ENCODE data around the gene LMOD3.

The LMOD3 gene

DNA sequence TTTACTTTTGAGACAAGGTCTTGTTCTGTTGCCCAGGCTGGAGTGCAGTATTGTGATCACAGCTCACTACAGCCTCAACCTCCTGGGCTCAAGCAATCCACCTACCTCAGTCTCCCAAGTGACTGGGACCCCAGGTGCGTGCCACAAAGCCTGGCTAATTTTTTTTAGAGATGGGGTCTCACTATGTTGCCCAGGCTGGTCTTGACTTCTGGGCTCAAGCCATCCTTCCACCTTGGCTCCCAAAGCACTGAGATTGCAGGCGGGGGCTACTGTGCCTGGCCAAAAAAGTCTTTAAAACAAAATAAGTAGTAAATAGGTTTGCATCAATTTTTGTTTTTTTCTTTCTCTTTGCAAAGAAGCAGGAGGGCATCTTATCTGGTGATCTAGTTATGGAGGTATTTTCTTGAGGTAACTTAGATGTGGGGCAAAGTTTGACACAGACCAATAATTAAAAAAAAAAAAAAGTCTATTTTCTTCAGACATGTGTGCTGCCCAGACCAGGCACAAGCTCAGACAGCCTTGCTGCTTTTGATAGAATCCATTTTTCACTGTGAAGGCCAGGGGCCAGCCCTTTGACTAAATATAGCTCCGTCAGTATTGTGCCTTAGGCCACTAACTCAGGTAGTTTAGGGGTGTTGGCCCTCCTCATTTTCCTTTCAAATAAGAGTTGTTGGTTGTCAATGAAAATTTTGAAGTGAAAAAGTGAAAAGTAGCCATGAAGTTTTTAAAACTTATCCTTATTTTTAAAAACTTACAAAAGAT lies 35.2 kb downstream of the LMOD3 start:
- no peak for DNase-seq
- H3K4me1 ChIP-seq (ENCODE audit: control insufficient read depth, insufficient read depth, low read length, poor library complexity, severe bottlenecking): peaks cover 66% of the 10 kb centered on the region
- no peaks in the 10 kb centered on the region for H3K9me3 ChIP-seq (ENCODE audit: control insufficient read depth, low read length)
- H3K27ac ChIP-seq (ENCODE audit: insufficient read depth, low read length, poor library complexity, severe bottlenecking): peak overlapping the region; percentile 89
- H3K4me3 ChIP-seq (ENCODE audit: insufficient read depth, low read depth, low read length, poor library complexity, severe bottlenecking): peak overlapping the region; percentile 89
- H3K36me3 ChIP-seq (ENCODE audit: control insufficient read depth, insufficient read depth, low read length): peaks cover 7% of the 10 kb centered on the region
- H3K27me3 ChIP-seq (replicated peaks; ENCODE audit: control insufficient read depth, insufficient read depth, low read length, poor library complexity, severe bottlenecking): no peaks in the 10 kb centered on the region

- peak; percentile 48 to 50 (median 48) for DNase-seq
- H3K27me3 ChIP-seq (replicated peaks; ENCODE audit: control insufficient read depth, insufficient read depth, low read length, poor library complexity, severe bottlenecking): no peaks in the 10 kb centered on the region
- H3K36me3 ChIP-seq (ENCODE audit: control insufficient read depth, insufficient read depth, low read length): peaks cover 7% of the 10 kb centered on the region
- no peaks in the 10 kb centered on the region for H3K9me3 ChIP-seq (ENCODE audit: control insufficient read depth, low read length)
- peaks cover 66% of the 10 kb centered on the region for H3K4me1 ChIP-seq (ENCODE audit: control insufficient read depth, insufficient read depth, low read length, poor library complexity, severe bottlenecking)
- peak overlapping the region; percentile 89 for H3K27ac ChIP-seq (ENCODE audit: insufficient read depth, low read length, poor library complexity, severe bottlenecking)
- H3K4me3 ChIP-seq (ENCODE audit: insufficient read depth, low read depth, low read length, poor library complexity, severe bottlenecking): peak overlapping the region; percentile 89
Observed at GRCh38 chr3:69085833-69086722, 36.3 kb downstream of the LMOD3 start.

DNA sequence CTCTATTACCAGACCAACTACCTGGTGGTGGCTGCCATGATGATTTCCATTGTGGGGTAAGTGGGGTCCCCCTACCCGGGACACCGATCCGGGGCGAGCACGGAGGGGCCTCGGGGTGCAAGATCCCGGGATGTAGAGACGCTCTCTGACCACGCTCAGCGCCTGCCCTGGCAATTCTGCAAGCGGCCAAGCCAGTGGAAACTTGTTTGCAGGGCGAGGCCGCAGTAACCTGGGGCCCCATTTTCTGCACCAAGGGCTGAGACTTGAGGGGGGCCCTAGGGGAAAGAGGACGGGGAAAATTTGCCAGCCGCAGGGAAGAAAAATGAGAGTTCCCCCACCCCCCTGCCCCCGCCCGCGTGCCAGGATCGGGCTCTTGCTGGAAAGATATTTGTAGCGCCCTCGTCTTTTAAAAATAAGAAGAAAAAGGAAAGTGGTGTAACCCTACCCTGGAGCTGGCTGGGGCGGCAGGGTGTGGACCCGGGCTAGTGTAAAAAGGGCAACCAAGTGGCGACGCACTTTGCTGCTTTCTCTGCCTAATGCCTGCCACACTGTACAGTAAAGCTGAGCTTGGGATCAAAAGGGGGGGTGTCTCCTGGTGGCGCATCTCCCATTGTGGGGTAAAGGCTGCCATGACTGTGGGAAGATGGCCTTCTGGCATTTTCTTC lies 37.1 kb downstream of the LMOD3 start:
- DNase-seq: no peak
- Histone ChIP-seq H3K4me3 (ENCODE audit: insufficient read depth, low read depth, low read length, poor library complexity, severe bottlenecking) (peak overlapping the region; percentile 89), H3K27me3 (replicated peaks; ENCODE audit: control insufficient read depth, insufficient read depth, low read length, poor library complexity, severe bottlenecking) (no peaks in the 10 kb centered on the region), H3K36me3 (ENCODE audit: control insufficient read depth, insufficient read depth, low read length) (peaks cover 7% of the 10 kb centered on the region), H3K27ac (ENCODE audit: insufficient read depth, low read length, poor library complexity, severe bottlenecking) (peak overlapping the region; percentile 89), H3K4me1 (ENCODE audit: control insufficient read depth, insufficient read depth, low read length, poor library complexity, severe bottlenecking) (peaks cover 59% of the 10 kb centered on the region), H3K9me3 (ENCODE audit: control insufficient read depth, low read length) (no peaks in the 10 kb centered on the region)

DNA sequence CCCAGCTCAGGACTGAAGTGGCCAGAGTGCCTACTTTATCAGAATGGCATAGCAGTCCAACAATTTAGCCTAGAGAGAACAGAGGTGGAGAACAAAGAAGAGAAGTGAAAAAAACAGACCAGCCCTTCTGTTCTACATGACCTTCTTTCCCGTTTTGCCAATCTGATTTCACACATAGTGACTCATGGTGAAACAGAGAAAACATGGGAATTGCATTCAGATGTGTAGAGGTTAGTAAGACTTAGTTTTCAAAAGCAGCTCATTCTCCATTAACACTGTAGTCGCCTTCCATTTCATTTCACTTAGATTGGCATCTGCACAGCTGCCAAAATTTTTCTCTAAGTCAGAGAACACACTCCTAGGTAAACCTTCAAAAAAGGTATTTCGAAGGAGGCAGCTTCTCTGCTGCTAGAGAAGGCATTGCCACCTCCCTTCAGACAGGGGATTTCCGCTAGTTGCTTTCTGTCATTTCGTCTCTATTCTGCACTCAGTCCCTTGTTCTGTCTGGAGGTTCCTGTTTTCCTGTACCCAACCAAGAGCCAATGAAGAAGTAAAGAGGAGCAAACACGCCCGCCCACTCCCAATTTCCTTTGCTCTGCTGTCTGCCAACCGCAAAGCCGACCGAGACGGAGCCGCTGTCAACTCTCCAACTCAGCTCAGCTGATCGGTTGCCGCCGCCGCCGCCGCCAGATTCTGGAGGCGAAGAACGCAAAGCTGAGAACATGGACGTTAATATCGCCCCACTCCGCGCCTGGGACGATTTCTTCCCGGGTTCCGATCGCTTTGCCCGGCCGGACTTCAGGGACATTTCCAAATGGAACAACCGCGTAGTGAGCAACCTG lies 37.8 kb downstream of the LMOD3 start, which contains the start of gene ARL6IP5:
Gene ARL6IP5, plus strand, starts transcription at position 612 of the 842 bp plus-strand sequence. Its CDS starts 111 bp downstream, at position 723.
- Histone ChIP-seq H3K4me3 (ENCODE audit: insufficient read depth, low read depth, low read length, poor library complexity, severe bottlenecking) (peak within 1 kb of the TSS; percentile 89), H3K36me3 (ENCODE audit: control insufficient read depth, insufficient read depth, low read length) (no peaks in the 10 kb centered on the region), H3K27ac (ENCODE audit: insufficient read depth, low read length, poor library complexity, severe bottlenecking) (peak within 1 kb of the TSS; percentile 89), H3K27me3 (replicated peaks; ENCODE audit: control insufficient read depth, insufficient read depth, low read length, poor library complexity, severe bottlenecking) (no peaks in the 10 kb centered on the region), H3K4me1 (ENCODE audit: control insufficient read depth, insufficient read depth, low read length, poor library complexity, severe bottlenecking) (peaks cover 52% of the 10 kb centered on the region), H3K9me3 (ENCODE audit: control insufficient read depth, low read length) (no peaks in the 10 kb centered on the region)
- DNase-seq: peak; percentile 84 to 87 (median 87)

- no peak overlapping the region for H3K4me3 ChIP-seq (ENCODE audit: insufficient read depth, low read depth, low read length, poor library complexity, severe bottlenecking)
Observed at GRCh38 chr3:69082805-69083204, 39.6 kb downstream of the LMOD3 start.

GRCh38 chr3:69082361-69082760 lies 40.0 kb downstream of the LMOD3 start:
- no peaks in the 10 kb centered on the region for H3K9me3 ChIP-seq (ENCODE audit: control insufficient read depth, low read length)
- H3K36me3 ChIP-seq (ENCODE audit: control insufficient read depth, insufficient read depth, low read length): no peaks in the 10 kb centered on the region
- no peak for DNase-seq
- H3K4me1 ChIP-seq (ENCODE audit: control insufficient read depth, insufficient read depth, low read length, poor library complexity, severe bottlenecking): peaks cover 36% of the 10 kb centered on the region
- H3K27ac ChIP-seq (ENCODE audit: insufficient read depth, low read length, poor library complexity, severe bottlenecking): peak overlapping the region; percentile 89
- peak overlapping the region; percentile 6 for H3K4me3 ChIP-seq (ENCODE audit: insufficient read depth, low read depth, low read length, poor library complexity, severe bottlenecking)
- no peaks in the 10 kb centered on the region for H3K27me3 ChIP-seq (replicated peaks; ENCODE audit: control insufficient read depth, insufficient read depth, low read length, poor library complexity, severe bottlenecking)

More at GRCh38 chr3:69082805-69083204, 39.6 kb downstream of the LMOD3 start:
- no peaks in the 10 kb centered on the region for H3K27me3 ChIP-seq (replicated peaks; ENCODE audit: control insufficient read depth, insufficient read depth, low read length, poor library complexity, severe bottlenecking)
- no peaks in the 10 kb centered on the region for H3K9me3 ChIP-seq (ENCODE audit: control insufficient read depth, low read length)
- peak; percentile 56 to 60 (median 57) for DNase-seq
- H3K27ac ChIP-seq (ENCODE audit: insufficient read depth, low read length, poor library complexity, severe bottlenecking): peak overlapping the region; percentile 89
- peaks cover 40% of the 10 kb centered on the region for H3K4me1 ChIP-seq (ENCODE audit: control insufficient read depth, insufficient read depth, low read length, poor library complexity, severe bottlenecking)
- H3K36me3 ChIP-seq (ENCODE audit: control insufficient read depth, insufficient read depth, low read length): no peaks in the 10 kb centered on the region

DNA sequence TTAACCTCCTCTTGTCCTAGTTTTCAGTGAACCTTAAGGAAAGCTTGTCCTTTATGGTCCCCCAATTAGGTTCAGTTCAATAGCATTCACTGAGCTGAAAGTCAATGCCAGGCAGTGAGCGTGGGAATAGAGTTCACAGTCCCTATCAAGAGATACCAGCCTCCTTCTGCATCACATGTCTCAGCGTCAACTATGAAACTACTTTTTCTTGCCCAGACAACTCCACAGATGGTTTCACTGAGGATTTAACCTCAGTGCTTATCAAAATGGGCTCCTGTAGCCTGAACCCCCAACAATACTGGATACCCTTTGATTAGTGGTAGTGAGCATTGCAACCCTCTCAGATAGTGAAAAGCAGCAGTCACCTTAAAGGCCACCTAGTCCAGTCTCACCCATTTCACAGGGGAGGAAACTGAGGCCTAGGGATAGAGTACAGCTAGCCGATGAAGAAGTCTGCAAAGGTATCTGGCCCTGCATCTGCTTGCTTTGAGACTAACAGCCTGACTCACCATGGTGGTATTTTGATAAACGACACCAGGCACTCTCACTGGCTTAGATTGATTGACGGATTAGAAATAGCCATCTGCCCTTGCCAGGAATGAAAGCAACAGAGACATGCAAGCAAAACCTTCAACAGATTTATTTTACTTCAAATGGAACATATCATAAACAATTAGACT lies 40.7 kb downstream of the LMOD3 start:
- no peaks in the 10 kb centered on the region for H3K36me3 ChIP-seq (ENCODE audit: control insufficient read depth, insufficient read depth, low read length)
- no peak for DNase-seq
- H3K27ac ChIP-seq (ENCODE audit: insufficient read depth, low read length, poor library complexity, severe bottlenecking): peak overlapping the region; percentile 89
- no peaks in the 10 kb centered on the region for H3K9me3 ChIP-seq (ENCODE audit: control insufficient read depth, low read length)
- peak overlapping the region; percentile 6 for H3K4me3 ChIP-seq (ENCODE audit: insufficient read depth, low read depth, low read length, poor library complexity, severe bottlenecking)
- H3K27me3 ChIP-seq (replicated peaks; ENCODE audit: control insufficient read depth, insufficient read depth, low read length, poor library complexity, severe bottlenecking): no peaks in the 10 kb centered on the region
- peaks cover 35% of the 10 kb centered on the region for H3K4me1 ChIP-seq (ENCODE audit: control insufficient read depth, insufficient read depth, low read length, poor library complexity, severe bottlenecking)

DNA sequence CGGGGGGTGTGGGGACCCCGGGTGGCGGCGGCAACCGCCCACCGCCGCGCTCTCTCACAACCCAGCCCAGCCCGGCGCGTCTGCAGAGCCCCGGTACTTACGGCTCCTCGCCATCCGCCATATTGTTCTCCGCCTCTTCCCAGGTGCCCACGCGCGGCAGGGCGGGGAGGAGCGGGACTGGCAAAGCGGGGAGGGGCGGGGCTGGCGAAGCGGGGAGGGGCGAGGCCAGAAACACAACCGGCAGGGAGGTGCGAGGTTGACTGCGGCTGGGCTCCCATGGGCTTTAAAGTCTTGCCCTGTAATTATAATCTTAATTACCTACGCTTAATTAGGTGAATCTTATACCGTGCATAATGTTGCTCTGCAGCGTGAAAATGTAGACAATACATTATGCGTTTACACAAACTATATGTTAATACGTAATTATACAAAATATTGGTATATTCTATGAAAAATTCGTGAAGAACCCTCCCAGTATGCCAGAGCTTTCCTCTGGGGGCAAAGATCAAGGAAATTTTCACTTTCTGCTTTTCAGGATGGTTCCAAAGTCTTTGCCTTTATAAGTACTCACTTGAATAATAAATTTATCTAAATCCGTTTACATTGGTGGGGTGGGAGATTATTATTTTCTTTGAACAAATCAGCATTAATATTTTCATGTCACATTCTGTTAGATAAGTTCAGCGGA lies 42.0 kb downstream of the LMOD3 start, which contains the start of gene UBA3:
Gene UBA3, minus strand, starts transcription at position 133 of the 688 bp plus-strand sequence. Its CDS starts 12 bp downstream, at position 121.
- Histone ChIP-seq H3K9me3 (ENCODE audit: control insufficient read depth, low read length) (no peaks in the 10 kb centered on the region), H3K27me3 (replicated peaks; ENCODE audit: control insufficient read depth, insufficient read depth, low read length, poor library complexity, severe bottlenecking) (no peaks in the 10 kb centered on the region), H3K4me3 (ENCODE audit: insufficient read depth, low read depth, low read length, poor library complexity, severe bottlenecking) (peak within 1 kb of the TSS; percentile 93), H3K27ac (ENCODE audit: insufficient read depth, low read length, poor library complexity, severe bottlenecking) (peak within 1 kb of the TSS; percentile 76), H3K4me1 (ENCODE audit: control insufficient read depth, insufficient read depth, low read length, poor library complexity, severe bottlenecking) (peaks cover 35% of the 10 kb centered on the region), H3K36me3 (ENCODE audit: control insufficient read depth, insufficient read depth, low read length) (peaks cover 7% of the 10 kb centered on the region)
- peak; percentile 83 to 86 (median 85) for DNase-seq

Measured in effector memory CD4-positive, alpha-beta T cell (primary cell).